Activated naive CD4-positive, alpha-beta T cell treated with anti-CD3 and anti-CD28 coated beads for 36 hours (primary cell): ENCODE results near the gene LYZL2. TPM values are rescaled to one million over a fixed set of nuclear protein-coding genes. Genes with fewer than 3 reads are reported as not detected.
"Not testable (repeated sequence)": the region's sequence is repeated elsewhere in the genome, so short reads cannot be mapped to it uniquely, and the experiment has no call there.

Experiments used
- CTCF ChIA-PET: fragments of 350-600 bp; sonication (Branson Sonifier 250); formaldehyde crosslinking; loops from one replicate; lab custom pipeline; 2021; ENCODE audit warnings: antibody characterized with exemption; lab: Charles Lee
- DNase-seq: peaks from one replicate; pipeline ENCODE4 v3.0.0-alpha.2; 2020
- H3K27ac Mint-ChIP-seq: one replicate; pipeline ENCODE4 v1.8.0; 2021; ENCODE audit warnings: mild to moderate bottlenecking, mixed read lengths
- H3K27me3 Mint-ChIP-seq: one replicate; pipeline ENCODE4 v1.8.0; 2021; ENCODE audit warnings: low read depth, mixed read lengths
- H3K36me3 Mint-ChIP-seq: one replicate; pipeline ENCODE4 v1.8.0; 2021; ENCODE audit warnings: low read depth, mixed read lengths
- H3K4me1 Mint-ChIP-seq: one replicate; pipeline ENCODE4 v1.8.0; 2021; ENCODE audit warnings: low read depth, mixed read lengths
- H3K4me3 Mint-ChIP-seq: one replicate; pipeline ENCODE4 v1.8.0; 2021; ENCODE audit warnings: mild to moderate bottlenecking, moderate library complexity, mixed read lengths
- H3K9me3 Mint-ChIP-seq: one replicate; pipeline ENCODE4 v1.8.0; 2021; ENCODE audit warnings: mixed read lengths
- intact Hi-C: fragments of 100-400 bp; cut with micrococcal nuclease; formaldehyde crosslinking; loops from one replicate; pipeline ENCODE4 v1.15.1; 2023
- total RNA-seq, 2 experiments: library from RNA; stranded (reverse); gene quantifications; one replicate each; pipeline ENCODE4 v1.2.3, GENCODE V29; 2021

The LYZL2 gene
- total RNA-seq, 2 experiments from 2014 or later: not detected

GRCh38 chr10:30600005-30600404 lies 29.5 kb downstream of the LYZL2 start:
- intact Hi-C loops: no loop called here

GRCh38 chr10:30598105-30598776 lies 31.3 kb downstream of the LYZL2 start:
- H3K9me3 Mint-ChIP-seq: no peaks in the 10 kb centered on the region
- H3K27me3 Mint-ChIP-seq: no peaks in the 10 kb centered on the region
- H3K27ac Mint-ChIP-seq: no peak overlapping the region
- CTCF ChIA-PET: interaction anchor here (0.9 to 1.4 kb wide), 2 partner anchors 17 to 42 kb away, joined by 3 to 4 read pairs; no protein-coding TSS in a partner anchor
- no peaks in the 10 kb centered on the region for H3K4me1 Mint-ChIP-seq
- no peak overlapping the region for H3K4me3 Mint-ChIP-seq
- no peak for DNase-seq
- intact Hi-C loops: no loop called here
- no peaks in the 10 kb centered on the region for H3K36me3 Mint-ChIP-seq

More at GRCh38 chr10:30600005-30600404, 29.5 kb downstream of the LYZL2 start:
- no peaks in the 10 kb centered on the region for H3K36me3 Mint-ChIP-seq
- no peaks in the 10 kb centered on the region for H3K9me3 Mint-ChIP-seq
- H3K27me3 Mint-ChIP-seq: peaks cover 3% of the 10 kb centered on the region
- H3K4me3 Mint-ChIP-seq: no peak overlapping the region
- CTCF ChIA-PET: interaction anchor here (1.7 to 2.1 kb wide), 2 partner anchors 9 to 18 kb away, joined by 6 to 10 read pairs; no protein-coding TSS in a partner anchor
- DNase-seq: no peak
- H3K27ac Mint-ChIP-seq: no peak overlapping the region
- H3K4me1 Mint-ChIP-seq: peaks cover 2% of the 10 kb centered on the region

DNA sequence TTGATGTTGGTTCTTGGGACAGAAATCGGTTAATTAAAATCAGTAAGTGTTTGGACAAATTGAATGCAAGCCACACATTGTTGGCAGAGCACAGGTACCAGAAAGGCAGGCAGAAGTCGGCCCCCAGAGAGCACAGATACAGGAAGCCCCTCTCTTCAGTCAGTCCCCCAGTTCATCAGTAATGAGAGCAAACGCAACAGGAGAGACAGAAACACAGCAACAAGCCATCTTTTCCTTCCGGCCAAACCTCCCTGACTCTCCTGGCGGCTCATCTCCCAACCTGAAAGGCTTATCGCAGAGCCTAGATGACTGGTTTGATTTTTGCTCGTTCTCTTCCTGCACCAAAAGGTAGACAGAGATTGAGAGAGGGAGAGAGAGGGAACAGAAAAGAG lies 32.1 kb downstream of the LYZL2 start:
- H3K4me3 Mint-ChIP-seq, intact Hi-C loops, H3K9me3 Mint-ChIP-seq, H3K27me3 Mint-ChIP-seq, H3K27ac Mint-ChIP-seq, H3K36me3 Mint-ChIP-seq, DNase-seq, H3K4me1 Mint-ChIP-seq: not testable (repeated sequence)
- CTCF ChIA-PET: interaction anchor here (1.4 kb wide), 2 partner anchors 16 to 42 kb away, joined by 3 to 4 read pairs; no protein-coding TSS in a partner anchor

GRCh38 chr10:30596493-30597432 lies 32.8 kb downstream of the LYZL2 start:
- CTCF ChIA-PET: interaction anchor here (1.4 kb wide), 1 partner anchor 15 kb away, joined by 3 read pairs; no protein-coding TSS in a partner anchor

DNA sequence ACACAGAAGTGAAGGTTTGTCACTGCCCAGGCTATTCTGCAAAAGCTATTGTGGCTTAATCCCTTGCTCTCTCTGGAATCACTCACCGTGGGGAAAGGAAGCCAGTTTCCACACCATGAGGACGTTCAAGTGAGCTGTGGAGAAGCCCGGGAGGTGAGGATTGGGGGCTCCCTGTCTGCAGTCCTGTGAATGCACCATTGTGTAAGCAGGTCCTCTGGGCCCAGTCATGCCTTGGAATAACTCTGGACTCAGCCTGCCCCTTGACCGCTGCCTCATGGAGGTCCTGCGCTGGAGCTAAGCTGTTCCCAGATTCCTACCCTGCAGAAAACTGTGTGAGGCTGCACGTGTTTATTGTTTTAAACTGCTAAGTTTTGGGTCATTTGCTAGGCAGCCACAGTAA lies 33.5 kb downstream of the LYZL2 start:
- intact Hi-C loops: no loop called here
- Mint-ChIP-seq H3K36me3 (no peaks in the 10 kb centered on the region), H3K27ac (no peak overlapping the region), H3K4me3 (no peak overlapping the region), H3K9me3 (no peaks in the 10 kb centered on the region), H3K27me3 (no peaks in the 10 kb centered on the region), H3K4me1 (no peaks in the 10 kb centered on the region)
- CTCF ChIA-PET: interaction anchor here (1.4 kb wide), 1 partner anchor 15 kb away, joined by 3 read pairs; no protein-coding TSS in a partner anchor
- DNase-seq: no peak

More at GRCh38 chr10:30596493-30597432, 32.8 kb downstream of the LYZL2 start:
- H3K4me1 Mint-ChIP-seq, H3K4me3 Mint-ChIP-seq, intact Hi-C loops, H3K27me3 Mint-ChIP-seq, DNase-seq, H3K36me3 Mint-ChIP-seq, H3K27ac Mint-ChIP-seq, H3K9me3 Mint-ChIP-seq: not testable (repeated sequence)

- Mint-ChIP-seq H3K27me3 (no peaks in the 10 kb centered on the region), H3K27ac (no peak overlapping the region), H3K9me3 (no peaks in the 10 kb centered on the region), H3K36me3 (no peaks in the 10 kb centered on the region), H3K4me1 (no peaks in the 10 kb centered on the region), H3K4me3 (no peak overlapping the region)
- DNase-seq: no peak
- intact Hi-C loops: no loop called here
- CTCF ChIA-PET: interaction anchor here (0.9 to 4.9 kb wide), 2 partner anchors 200 to 248 kb away, joined by 3 to 84 read pairs; no protein-coding TSS in a partner anchor
These were observed 35.5 kb downstream of the LYZL2 start for GRCh38 chr10:30594077-30594476.

GRCh38 chr10:30592770-30593169 lies 36.8 kb downstream of the LYZL2 start:
- H3K36me3 Mint-ChIP-seq, H3K27me3 Mint-ChIP-seq, H3K4me3 Mint-ChIP-seq, H3K9me3 Mint-ChIP-seq, DNase-seq, H3K27ac Mint-ChIP-seq, H3K4me1 Mint-ChIP-seq, intact Hi-C loops: not testable (repeated sequence)
- CTCF ChIA-PET: interaction anchor here (3.5 to 4.9 kb wide), 2 partner anchors 11 to 199 kb away, joined by 37 to 84 read pairs; no protein-coding TSS in a partner anchor

DNA sequence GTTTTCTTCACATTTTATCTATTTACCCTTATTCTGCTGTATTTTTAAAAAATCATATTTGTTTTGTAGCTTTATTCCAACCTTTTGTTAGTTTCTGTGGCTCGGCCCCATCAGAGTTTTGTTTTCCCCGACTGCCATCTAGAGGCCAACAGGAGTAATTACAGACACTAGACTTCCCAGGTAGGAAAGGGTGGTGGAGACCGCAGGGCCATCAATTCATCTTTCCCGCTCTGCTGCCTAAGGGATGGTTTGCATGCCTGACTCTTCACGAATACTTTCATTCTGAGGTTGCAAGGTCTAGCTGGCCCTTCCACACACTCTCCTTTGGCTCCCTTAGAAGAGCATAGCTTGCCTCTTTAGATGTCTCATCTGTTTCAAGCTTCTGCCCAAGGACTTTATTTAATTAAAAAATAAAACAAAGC lies 38.3 kb downstream of the LYZL2 start:
- Mint-ChIP-seq H3K4me3 (no peak overlapping the region), H3K36me3 (no peaks in the 10 kb centered on the region), H3K9me3 (no peaks in the 10 kb centered on the region), H3K27ac (no peak overlapping the region), H3K27me3 (no peaks in the 10 kb centered on the region), H3K4me1 (no peaks in the 10 kb centered on the region)
- CTCF ChIA-PET: interaction anchor here (0.5 to 4.9 kb wide), 38 partner anchors 9 to 666 kb away, joined by 3 to 84 read pairs (median 6); no protein-coding TSS in a partner anchor
- intact Hi-C loops: loop anchor here (1.0 kb wide), 4 partner anchors 57 to 593 kb away; no protein-coding TSS in a partner anchor
- DNase-seq: peak; percentile 55

DNA sequence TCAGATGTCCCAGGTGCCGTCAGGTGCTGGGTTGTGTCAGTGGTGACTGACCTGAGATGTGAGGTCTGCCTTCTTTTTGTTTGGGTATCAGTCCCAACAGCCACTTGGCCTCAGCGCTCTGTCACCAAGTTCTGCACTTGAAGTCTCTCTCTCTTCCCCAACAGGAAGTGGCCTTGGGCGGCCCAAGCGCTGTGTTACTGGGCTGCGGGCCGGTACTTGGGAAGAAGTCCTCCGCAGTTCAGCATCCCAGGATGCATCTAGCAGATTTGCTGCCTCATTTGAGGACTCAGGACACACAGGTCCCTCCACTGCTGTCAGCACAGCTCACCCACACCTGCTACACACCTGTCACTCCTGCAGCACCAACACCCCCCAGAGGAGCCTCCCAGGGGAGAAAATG lies 40.1 kb downstream of the LYZL2 start:
- Mint-ChIP-seq H3K27ac (no peak overlapping the region), H3K4me1 (no peaks in the 10 kb centered on the region), H3K27me3 (no peaks in the 10 kb centered on the region), H3K4me3 (no peak overlapping the region), H3K9me3 (no peaks in the 10 kb centered on the region), H3K36me3 (no peaks in the 10 kb centered on the region)
- intact Hi-C loops: no loop called here
- CTCF ChIA-PET: interaction anchor here (0.6 to 2.6 kb wide), 3 partner anchors 44 to 197 kb away, joined by 3 to 8 read pairs (median 6); no protein-coding TSS in a partner anchor
- no peak for DNase-seq

GRCh38 chr10:30587522-30588031 lies 42.0 kb downstream of the LYZL2 start:
- H3K27me3 Mint-ChIP-seq: no peaks in the 10 kb centered on the region
- intact Hi-C loops: no loop called here
- CTCF ChIA-PET: interaction anchor here (0.7 to 1.5 kb wide), 3 partner anchors 50 to 258 kb away, joined by 3 read pairs; no protein-coding TSS in a partner anchor
- H3K4me3 Mint-ChIP-seq: no peak overlapping the region
- DNase-seq: no peak
- H3K4me1 Mint-ChIP-seq: peaks cover 3% of the 10 kb centered on the region
- H3K36me3 Mint-ChIP-seq: no peaks in the 10 kb centered on the region
- H3K27ac Mint-ChIP-seq: no peak overlapping the region
- no peaks in the 10 kb centered on the region for H3K9me3 Mint-ChIP-seq

DNA sequence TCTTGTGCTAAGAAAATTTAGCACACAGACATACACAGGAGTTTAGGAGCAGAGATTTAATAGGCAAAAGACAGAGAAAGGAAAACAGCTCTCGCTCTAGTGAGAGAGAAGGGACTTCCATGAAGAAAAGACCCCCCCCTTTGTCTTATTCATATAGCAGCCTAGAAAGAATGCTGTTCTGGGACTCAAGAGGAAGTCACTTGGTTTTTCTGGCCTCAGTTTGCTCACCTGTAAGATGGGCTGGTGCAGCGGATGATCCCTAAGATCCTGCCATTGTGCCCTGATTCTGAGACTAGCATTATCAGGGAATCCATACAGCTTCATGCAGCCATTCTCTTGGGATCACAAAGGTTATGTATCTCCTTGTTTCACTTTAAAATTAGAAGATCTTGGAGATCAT lies 42.7 kb downstream of the LYZL2 start:
- Mint-ChIP-seq H3K4me1 (peaks cover 3% of the 10 kb centered on the region), H3K27ac (no peak overlapping the region), H3K36me3 (no peaks in the 10 kb centered on the region), H3K4me3 (no peak overlapping the region), H3K9me3 (no peaks in the 10 kb centered on the region), H3K27me3 (no peaks in the 10 kb centered on the region)
- intact Hi-C loops: no loop called here
- DNase-seq: no peak
- CTCF ChIA-PET: interaction anchor here (0.8 to 1.5 kb wide), 3 partner anchors 55 to 175 kb away, joined by 3 to 4 read pairs (median 3); no protein-coding TSS in a partner anchor
